ENCODE measurements around the gene PGAP3.

DNA sequence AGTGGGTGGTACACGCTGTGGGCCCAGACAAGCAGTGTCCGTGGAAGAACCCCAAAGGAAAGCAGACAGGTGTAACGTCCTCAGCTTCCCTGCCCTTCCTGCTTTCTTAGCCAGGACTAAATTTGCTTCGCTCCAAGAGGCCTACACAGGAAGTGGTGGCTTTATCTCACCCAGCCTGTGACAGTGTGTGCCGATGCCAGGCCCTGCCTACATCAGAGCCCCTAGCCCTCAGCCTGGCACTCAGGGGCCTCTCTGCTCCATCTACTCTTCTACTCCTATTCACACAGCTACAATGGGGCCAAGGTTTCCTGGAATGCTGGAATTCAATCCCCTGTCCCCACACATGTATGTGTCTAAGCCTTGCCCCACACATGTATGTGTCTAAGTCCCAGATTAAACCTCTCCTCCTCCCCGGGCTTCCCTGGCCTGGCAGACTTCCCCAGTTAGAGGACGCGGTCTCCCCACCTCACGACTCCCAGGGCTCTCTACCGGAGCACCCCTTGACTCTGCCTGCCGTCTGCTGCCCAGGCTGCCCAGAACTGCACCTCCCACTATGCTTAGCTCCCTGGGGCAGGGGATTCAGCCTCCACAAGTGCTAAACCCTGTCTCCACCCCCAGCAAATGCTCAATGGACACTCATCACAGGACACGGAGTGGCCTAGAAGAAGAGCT is 8.2 kb downstream of the PGAP3 start:
- TF ChIP-seq, protein P1, sequence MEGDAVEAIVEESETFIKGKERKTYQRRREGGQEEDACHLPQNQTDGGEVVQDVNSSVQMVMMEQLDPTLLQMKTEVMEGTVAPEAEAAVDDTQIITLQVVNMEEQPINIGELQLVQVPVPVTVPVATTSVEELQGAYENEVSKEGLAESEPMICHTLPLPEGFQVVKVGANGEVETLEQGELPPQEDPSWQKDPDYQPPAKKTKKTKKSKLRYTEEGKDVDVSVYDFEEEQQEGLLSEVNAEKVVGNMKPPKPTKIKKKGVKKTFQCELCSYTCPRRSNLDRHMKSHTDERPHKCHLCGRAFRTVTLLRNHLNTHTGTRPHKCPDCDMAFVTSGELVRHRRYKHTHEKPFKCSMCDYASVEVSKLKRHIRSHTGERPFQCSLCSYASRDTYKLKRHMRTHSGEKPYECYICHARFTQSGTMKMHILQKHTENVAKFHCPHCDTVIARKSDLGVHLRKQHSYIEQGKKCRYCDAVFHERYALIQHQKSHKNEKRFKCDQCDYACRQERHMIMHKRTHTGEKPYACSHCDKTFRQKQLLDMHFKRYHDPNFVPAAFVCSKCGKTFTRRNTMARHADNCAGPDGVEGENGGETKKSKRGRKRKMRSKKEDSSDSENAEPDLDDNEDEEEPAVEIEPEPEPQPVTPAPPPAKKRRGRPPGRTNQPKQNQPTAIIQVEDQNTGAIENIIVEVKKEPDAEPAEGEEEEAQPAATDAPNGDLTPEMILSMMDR (IDR thresholded peaks at IDR 0.05) = no peak
- no peak for TF ChIP-seq POLR2A (IDR thresholded peaks at IDR 0.05)

Measured in uterus (tissue), 2 donors.